HepG2 (cell line): ENCODE measurements around the gene TOPBP1. TPM values are rescaled to one million over a fixed set of nuclear protein-coding genes. Genes with fewer than 3 reads are reported as not detected.

ENCODE experiments used
- ARNTL ChIP-seq: sonication (generic); formaldehyde crosslinking; IDR thresholded peaks from 2 replicates; pipeline ENCODE4 v1.4.0; 2020; ENCODE audit warnings: mild to moderate bottlenecking, missing genetic modification reagents
- CTCF ChIP-seq: sonication (generic); formaldehyde crosslinking; IDR thresholded peaks from 2 replicates; pipeline ENCODE4 v1.5.0; 2020; ENCODE audit warnings: mild to moderate bottlenecking, missing genetic modification reagents, moderate library complexity
- ELF1 ChIP-seq: sonication (generic); formaldehyde crosslinking; IDR thresholded peaks from 2 replicates; pipeline ENCODE4 v1.4.0; 2020; ENCODE audit warnings: missing genetic modification reagents
- ELF3 ChIP-seq: IDR thresholded peaks from 2 replicates; pipeline ENCODE4 v1.6.1; 2016; ENCODE audit warnings: missing genetic modification reagents, missing compliant biosample characterization
- ETV5 ChIP-seq: IDR thresholded peaks from 2 replicates; pipeline ENCODE4 v1.6.1; 2018; ENCODE audit warnings: missing biosample characterization, missing genetic modification reagents, inconsistent platforms, borderline replicate concordance
- HMGXB4 ChIP-seq, 2 experiments: sonication (generic) in 1 of 2; formaldehyde crosslinking in 1 of 2; IDR thresholded peaks; 2 replicates each; pipeline versions ENCODE4 v1.4.0 to v1.6.1; 2018 to 2020; ENCODE audit warnings: missing genetic modification reagents in 2 of 2, borderline replicate concordance in 1 of 2, low read depth in 1 of 2, mild to moderate bottlenecking in 1 of 2, missing biosample characterization in 1 of 2
- KAT7 ChIP-seq: IDR thresholded peaks from 2 replicates; pipeline ENCODE4 v1.6.1; 2018; ENCODE audit warnings: borderline replicate concordance, missing compliant biosample characterization
- KDM3A ChIP-seq: IDR thresholded peaks from 2 replicates; pipeline ENCODE4 v1.6.1; 2018; ENCODE audit warnings: low read depth, missing compliant biosample characterization
- LBX2 ChIP-seq: sonication (generic); formaldehyde crosslinking; IDR thresholded peaks from 2 replicates; pipeline ENCODE4 v1.5.0; 2020; ENCODE audit warnings: missing genetic modification reagents, mild to moderate bottlenecking, borderline replicate concordance
- MYPOP ChIP-seq: sonication (generic); formaldehyde crosslinking; IDR thresholded peaks from 2 replicates; pipeline ENCODE4 v1.8.1; 2023; ENCODE audit warnings: mild to moderate bottlenecking, moderate library complexity, missing genetic modification reagents
- NFKBIZ ChIP-seq: IDR thresholded peaks from 2 replicates; pipeline ENCODE4 v1.6.1; 2018; ENCODE audit warnings: missing genetic modification reagents, missing compliant biosample characterization
- NFYC ChIP-seq: IDR thresholded peaks from 2 replicates; pipeline ENCODE4 v1.6.1; 2016; ENCODE audit warnings: missing genetic modification reagents, missing compliant biosample characterization
- NR2F1 ChIP-seq, 2 experiments: fragments of 450-650 bp in 1 of 2; formaldehyde crosslinking in 1 of 2; IDR thresholded peaks; 2 replicates each; pipeline versions ENCODE4 v1.5.0 to v1.6.1; 2016 to 2020; ENCODE audit warnings: mild to moderate bottlenecking in 1 of 2, missing compliant biosample characterization in 1 of 2, missing genetic modification reagents in 1 of 2, moderate library complexity in 1 of 2
- PAF1 ChIP-seq: IDR thresholded peaks from 2 replicates; pipeline ENCODE4 v1.6.1; 2016; ENCODE audit warnings: missing genetic modification reagents, missing compliant biosample characterization
- PHF21A ChIP-seq: sonication (generic); formaldehyde crosslinking; IDR thresholded peaks from 2 replicates; pipeline ENCODE4 v1.5.0; 2020; ENCODE audit warnings: mild to moderate bottlenecking, missing genetic modification reagents
- RFX1 ChIP-seq: fragments of 450-650 bp; IDR thresholded peaks from 2 replicates; pipeline ENCODE4 v1.6.1; 2017
- SAP130 ChIP-seq: IDR thresholded peaks from 2 replicates; pipeline ENCODE4 v1.6.1; 2016; ENCODE audit warnings: low read depth
- SATB2 ChIP-seq: sonication (generic); formaldehyde crosslinking; IDR thresholded peaks from 2 replicates; pipeline ENCODE4 v1.5.0; 2020; ENCODE audit warnings: missing genetic modification reagents
- SKI ChIP-seq: fragments of 450-650 bp; IDR thresholded peaks from one replicate; pipeline ENCODE4 v1.6.1; 2018; ENCODE audit warnings: mild to moderate bottlenecking; ENCODE audit not compliant: partially characterized antibody
- TBX2 ChIP-seq: sonication (generic); formaldehyde crosslinking; IDR thresholded peaks from 2 replicates; pipeline ENCODE4 v1.5.0; 2020; ENCODE audit warnings: missing genetic modification reagents, mild to moderate bottlenecking, borderline replicate concordance
- ZBTB7B ChIP-seq: sonication (generic); formaldehyde crosslinking; IDR thresholded peaks from 2 replicates; pipeline ENCODE4 v1.4.0; 2020; ENCODE audit warnings: missing genetic modification reagents
- ZC3H4 ChIP-seq: sonication (generic); formaldehyde crosslinking; IDR thresholded peaks from 2 replicates; pipeline ENCODE4 v1.4.0; 2020; ENCODE audit warnings: missing genetic modification reagents, borderline replicate concordance
- ZFP37 ChIP-seq: sonication (generic); formaldehyde crosslinking; IDR thresholded peaks from 2 replicates; pipeline ENCODE4 v1.4.0; 2020; ENCODE audit warnings: missing genetic modification reagents, borderline replicate concordance
- ZFP41 ChIP-seq: sonication (generic); formaldehyde crosslinking; IDR thresholded peaks from 2 replicates; pipeline ENCODE4 v1.4.0; 2020; ENCODE audit warnings: mild to moderate bottlenecking, missing genetic modification reagents, borderline replicate concordance
- ZNF225 ChIP-seq: sonication (generic); formaldehyde crosslinking; IDR thresholded peaks from 2 replicates; pipeline ENCODE4 v1.4.0; 2020; ENCODE audit warnings: mild to moderate bottlenecking, missing genetic modification reagents
- ZNF598 ChIP-seq: sonication (generic); formaldehyde crosslinking; IDR thresholded peaks from 2 replicates; pipeline ENCODE4 v1.5.1; 2020; ENCODE audit warnings: mild to moderate bottlenecking, missing genetic modification reagents, borderline replicate concordance
- polyA plus RNA-seq, 8 experiments: library from polyadenylated mRNA; depleted of rRNA in 3 of 8; stranded (reverse) in 7 of 8; unstranded in 1 of 8; fragments of >200 nt; fragmentation: Illumina TruSeq in 4 of 8; extraction: Trizol in 4 of 8; gene quantifications; 2 replicates each; pipeline versions ENCODE4 v1.2.1 to v1.2.3, GENCODE V29; 2011 to 2016; ENCODE audit warnings: low read depth in 4 of 8, missing spikeins in 1 of 8, mixed read lengths in 1 of 8; ENCODE audit not compliant: insufficient read depth in 1 of 8
- total RNA-seq, 5 experiments: library from RNA; depleted of rRNA; stranded (reverse); fragments of >200 nt; fragmentation: Illumina TruSeq; extraction: Trizol; gene quantifications; 2 replicates each; pipeline ENCODE4 v1.2.3, GENCODE V29; 2016; ENCODE audit warnings: low read depth in 1 of 5

TOPBP1 gene
- total and polyA plus RNA-seq, 2 of the 13 experiments (the other 11 are each of a cell fraction or from before 2014, with no cell fraction given) = 24.3 to 42.9 TPM

- TF ChIP-seq MYPOP = peak; percentile 60; the same call in 1 of the 2 replicates
- no peak for TF ChIP-seq PAF1 (CRISPR knock-in tag)
- no peak for TF ChIP-seq ZC3H4 (CRISPR knock-in tag)
- TF ChIP-seq CTCF (CRISPR knock-in tag) = peak; percentile 87
- TF ChIP-seq SKI = no peak
- TF ChIP-seq NR2F1 (CRISPR knock-in tag; IDR thresholded peaks at IDR 0.05) = peak; percentile 24 to 40; a peak in 1 of 4 replicates
- 0 out of 2 replicates have a peak, but pooled peaks have one; percentile 29 for TF ChIP-seq KAT7
- TF ChIP-seq HMGXB4 (CRISPR knock-in tag; IDR thresholded peaks at IDR 0.05; ENCODE audit: borderline replicate concordance in 1 of 2, low read depth in 1 of 2) = peak; percentile 55 to 70
- 0 out of 2 replicates have a peak, but pooled peaks have one; percentile 48 for TF ChIP-seq ELF3 (CRISPR knock-in tag)
- TF ChIP-seq ARNTL = 0 out of 2 replicates have a peak, but pooled peaks have one; percentile 36
- TF ChIP-seq ZFP37 (CRISPR knock-in tag) = no peak
- no peak for TF ChIP-seq SATB2 (CRISPR knock-in tag)
- TF ChIP-seq TBX2 = peak; percentile 41
- no peak for TF ChIP-seq ZNF225 (CRISPR knock-in tag)
- no peak for TF ChIP-seq LBX2 (CRISPR knock-in tag)
- TF ChIP-seq ZBTB7B = peak; percentile 62; the same call in 1 of the 2 replicates
- no peak for TF ChIP-seq ZNF598 (CRISPR knock-in tag)
- 0 out of 2 replicates have a peak, but pooled peaks have one; percentile 47 for TF ChIP-seq NFKBIZ (CRISPR knock-in tag)
- no peak for TF ChIP-seq ZFP41 (CRISPR knock-in tag)
- TF ChIP-seq ETV5 = 0 out of 2 replicates have a peak, but pooled peaks have one; percentile 36
- TF ChIP-seq NFYC (CRISPR knock-in tag) = no peak
- no peak for TF ChIP-seq RFX1
- TF ChIP-seq KDM3A (CRISPR knock-in tag) = peak; percentile 50; the same call in 1 of the 2 replicates
- 0 out of 2 replicates have a peak, but pooled peaks have one; percentile 23 for TF ChIP-seq ELF1 (CRISPR knock-in tag)
- peak; percentile 25; the same call in 1 of the 2 replicates for TF ChIP-seq PHF21A (CRISPR knock-in tag)
- TF ChIP-seq SAP130 = peak; percentile 53
These were observed 2.0 kb upstream of the TOPBP1 start (continued) for GRCh38 chr3:133663569-133664313.
